ENCODE measurements around the gene PDE6H.
A peak's percentile ranks its signal among the peaks of the same experiment; 100 is the strongest.

The PDE6H gene

GRCh38 chr12:14959126-14959440, 13.8 kb upstream of the PDE6H start:
- Mint-ChIP-seq H3K27me3 (no peaks in the 10 kb centered on the region), H3K9me3 (no peaks in the 10 kb centered on the region), H3K27ac (peak overlapping the region; percentile 93 to 97), H3K4me3 (peak overlapping the region; percentile 93 to 97), H3K4me1 (peaks cover 46% of the 10 kb centered on the region)
- no peak for DNase-seq
- no peak for ATAC-seq

GRCh38 chr12:14959463-14959862, 13.4 kb upstream of the PDE6H start:
- ATAC-seq: no peak
- no peaks in the 10 kb centered on the region for H3K27me3 Mint-ChIP-seq
- H3K9me3 Mint-ChIP-seq: no peaks in the 10 kb centered on the region
- peaks cover 46% of the 10 kb centered on the region for H3K4me1 Mint-ChIP-seq
- H3K27ac Mint-ChIP-seq: peak overlapping the region; percentile 93 to 97
- H3K4me3 Mint-ChIP-seq: peak overlapping the region; percentile 93 to 97
- DNase-seq: no peak

DNA sequence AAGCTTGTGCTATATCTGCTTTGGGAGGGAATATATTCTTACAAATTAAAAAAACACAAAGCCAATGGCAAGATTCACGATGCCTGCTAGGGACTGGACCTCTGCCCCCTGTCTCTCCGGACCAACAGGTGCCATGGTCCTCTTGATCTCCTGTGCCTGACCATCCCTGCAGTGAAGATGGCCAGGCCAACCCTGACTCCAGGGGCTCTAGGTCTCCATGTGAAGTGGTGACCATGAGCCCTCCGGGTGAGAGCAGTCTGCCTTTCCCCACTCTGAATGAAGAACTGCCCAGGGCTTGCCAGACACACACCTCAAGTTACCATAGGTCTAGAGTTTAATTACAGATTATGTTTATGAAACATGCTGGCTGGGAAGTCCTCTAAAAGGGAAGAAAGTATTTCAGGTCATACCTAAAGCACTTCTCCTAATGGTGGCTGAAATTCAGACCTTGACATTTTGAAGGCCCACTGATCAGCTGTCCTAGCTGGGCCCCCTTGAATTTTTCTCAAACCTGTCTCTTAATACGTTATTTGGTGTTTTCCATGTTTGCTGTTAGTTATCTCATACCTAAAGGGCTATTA, 12.8 kb upstream of the PDE6H start:
- no peaks in the 10 kb centered on the region for H3K27me3 Mint-ChIP-seq
- no peaks in the 10 kb centered on the region for H3K9me3 Mint-ChIP-seq
- DNase-seq (no peak), ATAC-seq (no peak)
- H3K4me1 Mint-ChIP-seq: peaks cover 50% of the 10 kb centered on the region
- H3K4me3 Mint-ChIP-seq: peak overlapping the region; percentile 93 to 97
- H3K27ac Mint-ChIP-seq: peak overlapping the region; percentile 95 to 97

- peaks cover 58% of the 10 kb centered on the region for H3K4me1 Mint-ChIP-seq
These were observed 12.0 kb upstream of the PDE6H start for GRCh38 chr12:14960548-14961465.

GRCh38 chr12:14961466-14962152, 11.2 kb upstream of the PDE6H start, which contains the start of gene ARHGDIB:
Gene ARHGDIB (minus strand): TSS chr12:14961601. CDS start chr12:14950712, 10,889 bp downstream.
- DNase-seq (peak; percentile 81 to 89), ATAC-seq (peak; percentile 89)
- Mint-ChIP-seq H3K27me3 (no peaks in the 10 kb centered on the region), H3K27ac (peak within 1 kb of the TSS; percentile 95 to 97), H3K4me3 (peak within 1 kb of the TSS; percentile 93 to 97), H3K9me3 (no peaks in the 10 kb centered on the region), H3K4me1 (peaks cover 59% of the 10 kb centered on the region)

More at GRCh38 chr12:14960548-14961465, 12.0 kb upstream of the PDE6H start:
- DNase-seq (no peak), ATAC-seq (peak; percentile 64)
- no peaks in the 10 kb centered on the region for H3K27me3 Mint-ChIP-seq
- H3K27ac Mint-ChIP-seq: peak overlapping the region; percentile 95 to 97
- H3K4me3 Mint-ChIP-seq: peak overlapping the region; percentile 93 to 97
- no peaks in the 10 kb centered on the region for H3K9me3 Mint-ChIP-seq

- Mint-ChIP-seq H3K4me1 (peaks cover 54% of the 10 kb centered on the region), H3K27ac (peak overlapping the region; percentile 95 to 97), H3K27me3 (no peaks in the 10 kb centered on the region), H3K9me3 (no peaks in the 10 kb centered on the region), H3K4me3 (peak overlapping the region; percentile 93 to 97)
- ATAC-seq (no peak), DNase-seq (no peak)
These were observed 10.7 kb upstream of the PDE6H start for GRCh38 chr12:14962153-14962539.

GRCh38 chr12:14962797-14963196, 10.0 kb upstream of the PDE6H start:
- H3K9me3 Mint-ChIP-seq: no peaks in the 10 kb centered on the region
- H3K4me3 Mint-ChIP-seq: peak overlapping the region; percentile 74 to 97
- H3K27me3 Mint-ChIP-seq: no peaks in the 10 kb centered on the region
- no peak for ATAC-seq
- H3K4me1 Mint-ChIP-seq: peaks cover 54% of the 10 kb centered on the region
- no peak for DNase-seq
- peak overlapping the region; percentile 77 to 95 for H3K27ac Mint-ChIP-seq

GRCh38 chr12:14963520-14963919, 9.3 kb upstream of the PDE6H start:
- peaks cover 52% of the 10 kb centered on the region for H3K4me1 Mint-ChIP-seq
- no peak for DNase-seq
- H3K27ac Mint-ChIP-seq: peak overlapping the region; percentile 16 to 92
- peak overlapping the region; percentile 44 to 69 for H3K4me3 Mint-ChIP-seq
- no peak for ATAC-seq
- no peaks in the 10 kb centered on the region for H3K27me3 Mint-ChIP-seq
- no peaks in the 10 kb centered on the region for H3K9me3 Mint-ChIP-seq

DNA sequence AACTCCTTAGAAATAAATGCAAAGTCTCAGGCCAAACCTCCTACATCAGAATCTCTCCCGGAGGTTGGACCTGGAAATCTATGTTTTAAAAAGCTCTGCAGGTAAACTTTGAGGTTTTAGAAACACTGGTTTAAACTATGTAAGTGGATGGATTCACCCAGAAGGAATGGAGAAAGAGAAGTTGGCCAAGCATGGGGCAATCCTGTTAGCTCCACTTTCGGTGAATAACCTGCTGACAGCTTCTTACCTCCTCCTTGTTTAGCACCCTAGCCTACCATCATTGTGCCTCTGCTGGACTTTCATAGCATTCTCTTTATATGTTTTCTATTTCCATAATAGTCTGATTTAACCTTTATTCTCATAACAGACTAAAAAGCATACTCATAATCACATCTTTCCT, 8.4 kb upstream of the PDE6H start:
- no peak for ATAC-seq
- Mint-ChIP-seq H3K27ac (peak overlapping the region in 1 of 2 donors; percentile 92), H3K4me3 (no peak overlapping the region), H3K27me3 (no peaks in the 10 kb centered on the region), H3K4me1 (peaks cover 48% of the 10 kb centered on the region), H3K9me3 (no peaks in the 10 kb centered on the region)
- no peak for DNase-seq

GRCh38 chr12:14965221-14965620, 7.6 kb upstream of the PDE6H start:
- ATAC-seq (no peak), DNase-seq (no peak)
- Mint-ChIP-seq H3K27ac (peak overlapping the region in 1 of 2 donors; percentile 74), H3K4me1 (peaks cover 52% of the 10 kb centered on the region), H3K4me3 (no peak overlapping the region), H3K9me3 (peaks cover 0 to 4% of the 10 kb centered on the region in 2 donors), H3K27me3 (no peaks in the 10 kb centered on the region)

- Mint-ChIP-seq H3K4me1 (peaks cover 77% of the 10 kb centered on the region), H3K27ac (no peak overlapping the region), H3K9me3 (peaks cover 0 to 4% of the 10 kb centered on the region in 2 donors), H3K4me3 (no peak overlapping the region), H3K27me3 (no peaks in the 10 kb centered on the region)
- DNase-seq: no peak
- no peak for ATAC-seq
These were observed 4.4 kb upstream of the PDE6H start for GRCh38 chr12:14968478-14968877.

DNA sequence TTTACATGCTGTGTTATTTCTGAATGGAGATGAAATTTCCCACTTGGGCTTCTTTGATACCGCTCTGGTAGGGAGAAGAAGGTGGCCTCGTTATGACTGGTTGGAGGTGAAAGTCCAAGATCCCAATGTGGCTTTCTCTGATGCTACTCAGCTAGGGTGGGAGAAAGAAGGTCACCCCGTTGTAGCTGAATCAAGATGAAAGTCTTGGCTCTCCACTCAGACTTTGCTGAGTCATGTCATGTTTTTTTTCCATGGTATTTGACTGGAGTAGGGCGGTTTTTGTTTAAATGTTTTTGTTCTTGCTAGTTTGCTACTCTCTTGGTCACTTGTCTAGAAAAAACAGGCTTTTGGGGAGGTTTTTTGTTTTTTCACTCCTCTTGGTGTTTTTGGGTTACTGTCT, 2.4 kb upstream of the PDE6H start:
- Mint-ChIP-seq H3K27me3 (no peaks in the 10 kb centered on the region), H3K9me3 (peaks cover 0 to 4% of the 10 kb centered on the region in 2 donors), H3K4me1 (peaks cover 69% of the 10 kb centered on the region), H3K4me3 (no peak overlapping the region), H3K27ac (no peak overlapping the region)
- DNase-seq: no peak
- no peak for ATAC-seq

- DNase-seq: no peak
- Mint-ChIP-seq H3K27ac (no peak overlapping the region), H3K27me3 (no peaks in the 10 kb centered on the region), H3K4me3 (no peak overlapping the region), H3K9me3 (peaks cover 0 to 4% of the 10 kb centered on the region in 2 donors), H3K4me1 (peaks cover 68% of the 10 kb centered on the region)
- no peak for ATAC-seq
These were observed 1.8 kb downstream of the PDE6H start for GRCh38 chr12:14974633-14975032.

GRCh38 chr12:14975457-14975856, 2.6 kb downstream of the PDE6H start:
- no peak for DNase-seq
- peaks cover 66% of the 10 kb centered on the region for H3K4me1 Mint-ChIP-seq
- no peak for ATAC-seq
- H3K27ac Mint-ChIP-seq: no peak overlapping the region
- H3K4me3 Mint-ChIP-seq: no peak overlapping the region
- H3K27me3 Mint-ChIP-seq: no peaks in the 10 kb centered on the region
- no peaks in the 10 kb centered on the region for H3K9me3 Mint-ChIP-seq

GRCh38 chr12:14976658-14977057, 3.8 kb downstream of the PDE6H start:
- H3K4me1 Mint-ChIP-seq: peaks cover 66% of the 10 kb centered on the region
- no peak for DNase-seq
- no peak overlapping the region for H3K4me3 Mint-ChIP-seq
- no peak for ATAC-seq
- H3K27ac Mint-ChIP-seq: no peak overlapping the region
- H3K9me3 Mint-ChIP-seq: no peaks in the 10 kb centered on the region
- no peaks in the 10 kb centered on the region for H3K27me3 Mint-ChIP-seq

GRCh38 chr12:14979468-14979867, 6.6 kb downstream of the PDE6H start:
- DNase-seq: no peak
- H3K4me3 Mint-ChIP-seq: no peak overlapping the region
- no peaks in the 10 kb centered on the region for H3K9me3 Mint-ChIP-seq
- ATAC-seq: no peak
- no peak overlapping the region for H3K27ac Mint-ChIP-seq
- H3K27me3 Mint-ChIP-seq: no peaks in the 10 kb centered on the region
- H3K4me1 Mint-ChIP-seq: peaks cover 60% of the 10 kb centered on the region
